HG02973 (cell line): ENCODE results near the gene RANGAP1.
A peak's percentile ranks its signal among the peaks of the same experiment; 100 is the strongest.

Experiments
- ATAC-seq: cut with Tn5 transposase; IDR thresholded peaks from one replicate; pipeline ENCODE4 v1.9.1; 2021; ENCODE audit warnings: moderate library complexity; ENCODE audit not compliant: unreplicated experiment

RANGAP1 gene, protein sequence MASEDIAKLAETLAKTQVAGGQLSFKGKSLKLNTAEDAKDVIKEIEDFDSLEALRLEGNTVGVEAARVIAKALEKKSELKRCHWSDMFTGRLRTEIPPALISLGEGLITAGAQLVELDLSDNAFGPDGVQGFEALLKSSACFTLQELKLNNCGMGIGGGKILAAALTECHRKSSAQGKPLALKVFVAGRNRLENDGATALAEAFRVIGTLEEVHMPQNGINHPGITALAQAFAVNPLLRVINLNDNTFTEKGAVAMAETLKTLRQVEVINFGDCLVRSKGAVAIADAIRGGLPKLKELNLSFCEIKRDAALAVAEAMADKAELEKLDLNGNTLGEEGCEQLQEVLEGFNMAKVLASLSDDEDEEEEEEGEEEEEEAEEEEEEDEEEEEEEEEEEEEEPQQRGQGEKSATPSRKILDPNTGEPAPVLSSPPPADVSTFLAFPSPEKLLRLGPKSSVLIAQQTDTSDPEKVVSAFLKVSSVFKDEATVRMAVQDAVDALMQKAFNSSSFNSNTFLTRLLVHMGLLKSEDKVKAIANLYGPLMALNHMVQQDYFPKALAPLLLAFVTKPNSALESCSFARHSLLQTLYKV

DNA sequence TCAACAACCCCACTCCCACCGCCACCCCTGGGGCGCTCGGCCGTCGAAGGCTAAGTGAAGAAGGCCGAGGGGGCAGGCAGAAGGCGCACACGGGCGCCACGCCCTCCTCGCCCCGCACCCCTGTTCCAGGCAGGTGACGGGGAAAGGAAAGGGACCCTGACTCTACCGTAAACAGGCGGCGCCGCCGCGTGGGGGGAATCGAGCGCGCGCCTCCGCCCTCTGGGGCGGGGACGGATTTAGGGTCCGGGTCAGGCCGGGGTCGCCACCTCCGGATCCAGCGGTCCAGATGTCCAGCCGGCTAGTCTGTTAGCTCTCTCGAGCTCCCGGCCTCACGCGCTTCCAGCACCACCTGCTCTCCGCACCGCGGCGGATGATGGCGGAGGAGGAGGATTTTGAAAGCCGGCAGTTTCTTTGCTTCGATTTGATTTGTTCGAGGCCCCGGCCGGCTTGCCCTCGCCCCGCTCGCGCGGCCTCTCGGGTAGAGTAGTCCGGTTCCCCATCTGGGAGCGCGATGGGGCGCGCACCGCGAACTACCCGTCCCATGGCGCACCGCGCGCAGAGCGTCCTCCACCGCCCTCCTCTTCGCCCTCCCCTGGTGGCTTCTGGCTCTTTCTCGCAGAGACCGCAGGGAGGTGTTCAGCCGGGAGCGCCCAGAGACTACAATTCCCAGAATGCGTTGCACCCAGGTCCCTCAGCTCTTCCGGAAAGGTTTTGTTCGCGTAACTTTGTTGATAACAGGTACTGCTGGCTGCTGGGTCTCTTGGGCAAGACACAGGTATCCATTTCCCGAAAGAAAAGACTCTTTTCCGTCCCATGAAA, at the start of gene RANGAP1:
TSS of gene RANGAP1 (minus strand) at position 368 of the 819 bp plus-strand sequence. CDS start 5,143 bp downstream, outside the sequence.
- peak; percentile 88 for ATAC-seq

DNA sequence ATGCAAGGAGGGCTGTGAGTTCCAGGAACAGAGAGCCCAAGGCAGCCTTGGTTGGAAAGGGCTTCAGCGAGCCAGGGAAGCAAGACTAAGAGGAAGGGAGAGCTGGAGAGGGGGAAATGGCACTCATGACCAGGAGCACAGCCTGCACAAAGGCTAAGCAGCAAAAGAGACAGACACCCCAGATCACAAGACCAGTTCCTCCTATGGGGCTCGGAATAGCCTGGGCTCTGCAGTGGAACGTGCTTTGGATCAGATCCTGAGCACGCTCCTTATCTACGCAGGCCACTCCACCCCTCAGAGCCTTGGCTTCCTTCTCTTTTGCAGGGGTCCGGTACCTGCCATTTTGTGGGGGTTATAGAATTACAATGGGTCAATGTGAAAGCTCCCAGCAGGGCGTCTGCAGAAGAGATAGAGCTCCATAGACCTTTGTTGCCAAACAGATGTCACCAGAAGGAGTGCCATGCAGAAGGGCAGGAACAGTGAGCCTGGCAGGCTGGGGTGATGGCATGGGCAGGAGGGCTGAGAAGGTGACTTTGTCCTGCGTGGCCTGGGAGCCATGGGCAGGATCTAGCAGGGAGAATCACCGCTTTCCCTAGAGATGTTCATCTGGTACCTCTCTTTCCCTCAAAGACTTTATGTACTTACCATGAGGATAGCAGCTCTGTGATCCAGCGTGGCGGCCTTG, 49.1 kb upstream of the RANGAP1 start:
- ATAC-seq = no peak

DNA sequence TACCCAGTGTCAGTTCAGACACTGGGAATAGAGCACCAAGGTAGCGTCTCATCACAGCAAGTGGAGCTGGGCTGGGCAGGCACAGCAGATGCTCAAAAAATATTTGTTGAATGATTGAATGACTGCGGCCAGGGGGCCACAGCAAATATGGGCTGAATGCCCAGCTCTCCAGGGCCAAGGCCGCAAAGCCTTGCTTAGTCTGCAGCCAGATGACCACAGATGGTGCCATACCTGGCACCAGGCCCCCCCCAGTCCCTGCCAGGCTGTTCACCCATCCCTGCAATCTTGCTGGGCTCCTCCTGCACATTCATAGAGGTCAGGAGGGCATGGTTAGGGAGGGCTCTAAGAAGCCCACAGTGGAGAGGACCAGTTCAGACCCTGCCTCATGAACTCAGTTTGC, 48.2 kb upstream of the RANGAP1 start:
- ATAC-seq = no peak

DNA sequence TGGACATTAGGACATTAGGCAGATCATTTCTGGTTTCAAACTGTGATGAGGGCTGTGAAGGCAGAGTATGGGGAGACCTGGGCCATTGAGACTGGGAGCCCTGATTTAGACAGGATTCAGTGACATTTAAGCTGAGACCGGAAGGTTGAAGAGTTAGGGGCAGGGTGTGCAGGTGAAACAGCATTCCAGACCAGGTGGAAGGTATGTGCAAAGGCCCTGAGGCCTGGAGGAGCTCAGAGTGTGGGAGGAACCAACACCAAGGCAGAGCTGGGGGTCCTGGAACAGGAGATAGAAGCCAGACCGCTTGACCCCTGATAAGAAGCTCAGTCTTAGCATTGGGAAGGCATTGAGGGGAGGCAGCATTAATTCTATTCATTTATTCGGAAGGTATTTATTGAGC, 47.8 kb upstream of the RANGAP1 start:
- no peak for ATAC-seq

DNA sequence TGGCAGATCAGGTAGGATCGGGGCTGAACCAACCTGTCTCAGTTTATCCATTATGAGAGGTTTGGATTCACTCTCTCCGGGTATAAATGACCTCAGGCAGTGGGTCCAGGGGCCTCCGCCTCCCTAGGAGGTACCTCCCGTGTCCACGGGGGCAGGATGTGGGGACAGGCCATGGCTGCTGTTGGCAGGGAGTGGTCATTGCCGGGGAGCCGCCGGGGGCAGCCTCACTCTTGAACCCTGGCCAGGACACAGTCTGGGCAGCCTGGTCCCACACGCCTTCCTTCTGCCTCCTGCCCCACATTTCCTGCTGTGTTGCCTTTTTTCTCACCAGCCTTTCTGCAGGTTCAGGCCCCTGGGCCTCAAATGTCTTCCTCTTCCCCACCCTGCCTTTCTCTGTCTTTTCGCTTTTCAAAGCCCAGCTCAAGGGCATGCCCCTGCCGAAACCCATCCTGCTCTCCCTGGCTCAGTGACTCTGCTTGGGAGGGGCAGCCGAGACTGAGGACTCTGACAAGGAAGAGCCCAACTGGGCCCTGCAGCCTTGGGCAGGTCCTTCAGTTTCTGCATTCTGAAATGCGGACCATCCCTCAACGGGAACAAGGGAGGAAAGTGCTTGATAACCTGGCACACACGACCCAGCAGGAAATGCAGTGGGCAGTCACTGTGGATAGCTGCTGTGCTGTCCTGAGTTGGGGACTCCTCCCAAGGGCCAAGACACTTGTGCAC, 46.4 kb upstream of the RANGAP1 start:
- ATAC-seq = no peak

DNA sequence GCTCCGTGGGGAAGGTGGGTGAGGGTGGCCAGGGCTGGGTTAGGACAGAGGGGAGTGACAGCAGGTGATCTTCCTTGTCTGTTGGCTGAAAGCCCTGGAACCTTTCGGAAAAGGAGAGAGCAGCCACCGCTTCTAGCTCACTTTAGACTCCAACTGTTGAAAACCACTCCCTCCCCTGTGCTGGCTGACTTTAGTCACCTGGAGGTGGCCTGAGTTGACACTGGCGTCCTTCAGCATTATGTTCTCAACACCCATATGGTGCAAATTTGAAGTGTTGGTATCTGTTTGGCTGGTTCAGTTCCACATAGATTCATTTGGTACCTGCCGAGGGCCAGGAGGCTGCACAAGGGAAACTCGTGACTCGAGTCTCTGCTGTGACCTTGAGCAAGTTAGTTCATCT, 44.2 kb upstream of the RANGAP1 start:
- ATAC-seq = no peak

DNA sequence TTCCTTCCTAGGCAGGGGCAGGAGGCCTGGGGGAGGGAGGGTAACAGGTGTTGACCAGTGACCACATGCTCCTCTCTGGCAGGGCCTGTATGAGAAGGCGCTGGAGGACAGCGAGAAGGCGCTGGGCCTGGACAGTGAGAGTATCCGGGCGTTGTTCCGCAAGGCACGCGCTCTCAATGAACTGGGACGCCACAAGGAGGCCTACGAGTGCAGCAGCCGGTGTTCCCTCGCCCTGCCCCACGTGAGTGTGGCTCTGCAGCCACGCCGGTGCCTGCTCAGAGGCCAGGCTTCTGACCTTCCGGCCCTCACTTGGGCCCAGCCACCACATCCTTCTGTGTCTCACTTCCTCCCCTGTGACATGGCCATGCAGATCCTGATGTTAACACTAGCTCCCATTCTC, 41.1 kb upstream of the RANGAP1 start:
- no peak for ATAC-seq

DNA sequence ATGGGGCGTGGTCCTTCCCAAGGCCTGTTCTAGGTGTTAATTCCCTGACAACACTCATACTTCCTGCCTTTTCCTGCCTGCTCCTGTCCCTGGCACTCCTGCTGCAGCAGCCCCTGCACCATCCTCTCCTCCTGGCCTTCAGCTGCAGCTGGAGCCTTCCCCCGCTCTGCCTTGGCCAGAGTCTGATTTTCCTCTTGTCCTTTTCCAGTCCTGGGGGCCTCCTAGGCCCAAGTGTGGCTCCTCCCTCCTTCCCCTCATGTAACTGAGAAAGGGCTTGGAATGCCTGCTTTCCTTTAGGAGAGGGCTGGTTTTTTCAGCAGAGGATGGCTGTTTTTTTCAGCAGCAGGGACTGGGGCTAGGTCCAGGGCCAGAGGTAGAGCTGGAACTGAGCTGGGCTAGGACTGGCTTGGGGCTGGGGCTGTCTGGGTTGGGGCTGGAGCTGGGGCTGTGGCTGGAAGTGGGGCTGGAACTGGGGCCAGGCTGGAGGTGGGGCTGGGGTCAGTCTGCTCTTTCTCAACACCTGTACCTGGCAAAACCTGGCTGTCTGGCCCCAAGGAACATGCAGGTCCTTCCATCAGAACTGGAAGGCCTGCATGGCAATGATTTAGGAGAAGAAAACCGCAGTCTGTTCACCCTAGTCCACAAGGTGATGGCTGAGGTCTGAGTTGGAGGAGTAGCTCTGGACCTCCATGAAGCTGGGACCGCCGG, 39.0 kb upstream of the RANGAP1 start:
- no peak for ATAC-seq

DNA sequence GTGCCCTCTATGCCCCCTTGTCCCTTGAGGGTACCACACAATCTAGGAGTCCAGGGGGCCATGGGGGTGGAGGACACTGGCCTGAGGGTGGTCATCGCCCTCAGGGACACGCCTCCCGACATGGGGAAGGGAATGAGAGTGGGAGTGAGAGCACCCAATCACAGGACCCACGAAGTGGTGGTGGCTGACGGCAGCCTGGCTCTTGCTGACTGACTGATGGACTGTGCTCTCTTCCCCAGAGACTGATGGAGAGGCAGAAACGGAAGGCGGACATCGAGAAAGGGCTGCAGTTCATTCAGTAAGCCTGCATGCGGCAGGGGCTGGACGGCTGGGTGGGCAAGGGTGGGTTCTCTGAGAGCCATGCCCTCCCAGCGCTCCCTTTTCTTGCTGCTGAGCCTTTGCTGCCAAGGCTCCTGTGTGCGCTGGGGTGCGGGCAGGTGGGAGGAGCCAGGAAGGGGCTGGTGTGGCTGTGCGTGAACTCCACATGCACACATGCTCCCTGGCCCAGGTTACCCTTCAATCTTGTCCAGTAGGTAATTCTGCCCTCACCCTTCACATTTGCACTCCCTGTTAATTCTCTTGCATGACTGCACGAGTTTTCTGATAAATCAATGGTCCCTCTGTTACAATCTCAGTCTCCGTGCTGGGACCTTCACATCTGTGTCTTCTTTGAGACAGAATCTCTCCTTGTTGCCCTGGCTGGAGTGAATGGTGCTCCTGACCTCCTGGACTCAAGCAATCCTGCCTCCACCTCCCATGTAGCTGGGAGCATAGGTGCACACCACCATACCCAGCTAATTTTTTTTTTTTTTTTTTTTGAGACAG, 34.6 kb upstream of the RANGAP1 start:
- no peak for ATAC-seq

DNA sequence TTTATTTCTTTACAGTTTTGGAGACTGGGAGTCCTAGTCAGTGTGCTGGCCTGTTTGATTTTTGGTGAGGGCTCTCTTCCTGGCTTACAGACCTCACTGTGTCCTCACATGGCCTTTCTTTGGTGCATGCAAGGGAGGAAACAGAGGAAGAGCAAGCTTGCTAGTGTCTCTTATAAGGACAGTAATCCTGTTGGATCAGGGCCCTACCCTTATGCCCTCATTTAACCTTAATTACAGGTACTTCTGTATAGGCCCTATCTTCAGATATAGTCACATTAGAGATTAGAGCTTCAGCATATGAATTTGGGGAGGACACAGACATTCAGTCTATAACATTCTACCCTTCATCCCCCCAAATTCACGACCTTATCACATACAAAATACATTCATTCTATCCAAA, 29.6 kb upstream of the RANGAP1 start:
- no peak for ATAC-seq

DNA sequence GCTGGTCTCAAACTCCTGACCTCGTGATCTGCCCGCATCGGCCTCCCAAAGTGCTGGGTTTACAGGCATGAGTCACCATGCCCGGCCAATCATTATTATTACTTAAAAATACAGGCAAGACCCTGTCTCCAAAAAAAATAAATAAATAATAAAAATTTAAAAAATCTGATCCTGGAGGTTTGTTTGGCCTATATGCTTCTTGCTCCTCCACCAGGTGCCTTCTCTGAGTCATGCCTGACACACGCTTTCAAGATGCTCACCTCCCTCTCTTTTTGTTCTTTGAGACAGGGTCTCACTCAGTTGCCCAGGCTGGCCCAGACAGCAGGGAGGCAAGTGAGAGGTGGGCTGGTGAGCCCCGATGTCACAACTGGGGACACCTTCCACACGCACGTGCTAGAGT, 28.8 kb upstream of the RANGAP1 start:
- no peak for ATAC-seq

DNA sequence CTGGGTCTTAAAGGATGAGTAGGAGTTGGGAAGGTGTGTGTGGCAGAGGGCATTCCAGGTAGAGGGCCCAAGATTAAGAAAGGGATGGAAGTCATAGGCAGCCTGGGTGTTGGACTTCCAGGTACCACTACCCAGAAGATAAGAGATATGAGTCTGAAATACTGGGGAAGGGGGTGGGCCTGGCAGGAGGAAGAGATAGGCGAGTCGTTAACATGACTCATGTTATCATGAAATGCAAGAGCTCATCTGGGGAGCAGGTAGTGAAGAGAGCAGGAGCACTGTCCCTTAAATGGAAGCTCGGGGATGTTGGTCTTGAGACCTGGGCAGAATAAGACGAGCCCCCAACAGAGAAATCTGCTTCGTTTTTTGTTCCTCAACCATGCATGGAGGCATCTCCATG, 25.5 kb upstream of the RANGAP1 start:
- ATAC-seq = no peak

DNA sequence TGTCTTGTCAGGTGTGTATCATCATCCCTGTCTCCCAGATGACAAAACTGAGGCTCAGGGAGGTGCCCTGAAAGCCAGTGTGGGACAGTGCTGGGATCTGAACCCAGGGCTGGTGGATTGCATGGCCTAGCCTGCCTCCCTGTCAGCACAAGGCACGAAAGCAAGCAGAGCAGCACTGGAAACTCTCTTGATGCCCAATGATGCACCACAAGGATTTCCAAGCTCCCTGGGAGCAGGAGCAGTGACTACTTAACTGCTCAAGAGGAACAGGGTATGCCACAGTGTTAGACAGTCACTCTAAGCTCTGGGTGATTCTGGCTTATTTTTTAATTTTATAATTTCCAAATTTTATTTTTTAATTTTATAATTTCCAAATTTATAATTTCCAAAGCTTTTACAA, 24.3 kb upstream of the RANGAP1 start:
- no peak for ATAC-seq

DNA sequence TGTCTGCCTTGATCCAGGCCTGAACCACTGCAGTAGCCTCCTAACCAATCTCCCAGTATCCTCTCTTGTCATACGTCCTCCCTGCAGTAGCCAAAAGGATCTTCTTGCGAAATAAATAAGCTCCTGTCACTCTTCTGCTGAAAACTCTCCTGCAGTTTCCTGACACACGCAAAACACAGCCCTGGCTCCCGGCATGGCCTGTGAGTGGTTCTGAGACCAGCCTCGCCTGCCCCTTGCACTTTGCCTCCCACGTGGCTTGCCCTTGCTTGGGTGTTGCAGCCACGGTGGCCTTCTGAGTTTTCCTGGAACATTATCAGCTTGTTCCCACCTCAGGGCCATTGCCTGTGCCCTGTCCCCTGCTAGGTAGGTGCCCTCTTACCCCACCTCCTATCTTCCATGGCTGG, 22.6 kb upstream of the RANGAP1 start:
- no peak for ATAC-seq

DNA sequence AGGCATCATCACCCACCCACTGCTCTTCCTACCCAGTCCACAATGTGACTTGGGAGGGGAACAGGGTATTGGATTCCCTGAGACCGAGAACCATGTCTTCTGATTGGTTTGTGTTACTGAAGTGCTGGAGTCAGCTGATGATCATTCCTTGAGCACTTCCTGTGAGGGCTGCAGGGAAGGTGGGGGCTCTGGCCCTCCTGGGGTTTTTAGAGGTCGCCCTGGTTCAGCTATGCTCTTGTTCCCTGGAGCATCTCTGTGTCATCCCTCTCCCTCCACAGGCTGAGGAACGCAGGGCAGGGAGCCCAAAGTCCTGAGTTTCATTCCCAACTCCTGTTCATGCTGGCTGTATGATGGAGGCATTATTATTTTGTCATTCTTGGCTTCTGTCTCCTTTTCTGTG, 22.1 kb upstream of the RANGAP1 start:
- no peak for ATAC-seq

DNA sequence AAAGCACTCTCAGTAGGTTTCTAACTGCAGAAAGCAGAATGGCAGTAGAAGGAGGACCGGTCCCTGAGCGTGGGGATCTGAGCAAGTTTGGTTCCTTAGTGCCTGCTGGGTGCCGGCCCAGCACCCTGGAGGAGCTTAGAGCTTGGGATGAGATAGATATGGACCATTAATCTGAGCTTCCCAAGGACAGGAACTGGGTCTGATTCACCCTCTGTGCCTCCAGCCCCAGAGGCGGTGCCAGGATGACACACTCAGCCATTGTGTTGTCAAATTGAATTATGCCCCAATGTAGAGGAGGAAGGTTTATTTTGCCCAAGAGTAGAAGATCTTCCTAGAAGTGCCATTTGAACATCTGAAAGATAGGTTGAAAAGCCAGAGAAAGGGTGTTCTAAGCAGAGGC, 19.7 kb upstream of the RANGAP1 start:
- ATAC-seq = no peak

DNA sequence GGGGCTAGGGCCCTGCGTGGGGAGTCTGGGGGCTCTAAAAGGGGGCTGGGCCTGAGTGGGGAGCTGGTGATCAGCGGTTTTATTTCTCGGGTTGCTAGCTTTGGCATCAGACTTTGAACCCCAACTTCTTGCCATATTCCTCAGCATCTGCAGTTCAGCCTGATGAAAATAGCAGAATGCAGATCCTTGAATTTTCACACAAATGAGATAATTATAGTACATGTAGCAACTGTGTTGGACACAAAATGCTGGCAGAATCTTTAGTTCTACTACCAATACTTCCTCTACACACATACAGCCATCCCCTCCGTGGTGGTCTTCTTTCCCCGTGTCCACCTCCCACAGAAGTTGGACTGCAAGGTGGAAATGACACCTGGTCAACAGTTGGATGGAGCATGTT, 16.8 kb upstream of the RANGAP1 start:
- no peak for ATAC-seq

DNA sequence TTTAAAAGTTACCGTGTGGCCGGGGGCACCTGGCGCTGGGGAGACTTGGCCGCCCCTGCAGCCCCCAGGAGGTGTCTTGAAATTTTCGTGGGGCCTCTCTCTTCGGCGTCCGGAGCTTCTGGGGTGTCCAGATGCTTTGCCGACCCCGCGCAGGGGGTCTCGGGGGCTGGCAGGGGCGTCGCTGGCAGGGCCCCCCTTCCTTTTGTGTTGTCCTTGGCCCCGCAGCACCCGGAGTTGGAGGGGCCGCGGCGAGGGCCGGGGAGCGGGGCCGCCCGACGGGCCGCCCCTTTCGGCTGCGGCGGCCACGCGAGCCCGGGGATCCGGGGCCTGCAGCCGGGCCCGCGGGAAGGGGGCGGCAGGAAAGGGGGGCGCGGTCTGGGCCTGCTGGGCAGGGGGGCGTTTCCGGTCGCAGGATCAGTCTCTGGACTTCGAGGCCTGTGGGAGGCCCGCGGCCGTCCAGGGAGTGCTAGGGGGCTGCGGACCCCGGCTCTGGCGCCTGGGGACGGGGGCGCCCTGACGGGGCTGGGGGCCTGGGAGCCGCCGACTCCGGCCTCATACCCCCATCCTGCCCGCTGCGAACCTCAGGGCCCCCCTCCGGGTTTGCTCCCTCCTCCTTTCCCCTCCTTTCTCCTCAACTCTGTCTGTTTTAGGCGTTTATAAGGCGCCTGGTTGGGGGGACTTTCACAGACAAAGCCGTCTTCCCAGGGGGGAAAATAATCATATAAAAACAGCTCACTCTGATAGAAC, 16.2 kb upstream of the RANGAP1 start:
- ATAC-seq = peak; percentile 15
